ENCODE data around the gene ARMC9.

DNA sequence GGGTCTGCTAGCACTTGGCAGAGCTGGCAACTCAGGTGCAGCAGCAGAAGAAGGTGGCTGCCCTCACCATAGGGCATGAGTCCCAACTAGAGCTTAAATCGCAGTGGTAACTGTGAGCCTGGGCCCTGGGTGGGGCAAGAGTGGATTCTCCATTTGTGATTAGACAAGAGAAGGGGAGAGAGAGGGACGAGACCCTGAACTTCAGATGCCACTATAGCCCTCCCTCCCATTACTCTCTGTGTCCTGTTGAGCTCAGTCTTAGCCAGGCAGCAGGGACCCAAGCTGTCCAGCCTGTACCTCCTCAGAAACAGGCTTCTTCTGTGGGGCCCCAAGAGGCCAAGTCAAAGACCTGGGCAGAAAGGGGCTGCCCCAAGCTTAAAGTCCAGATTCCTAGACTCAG is 127.4 kb downstream of the ARMC9 start:
- TF ChIP-seq, protein P1, sequence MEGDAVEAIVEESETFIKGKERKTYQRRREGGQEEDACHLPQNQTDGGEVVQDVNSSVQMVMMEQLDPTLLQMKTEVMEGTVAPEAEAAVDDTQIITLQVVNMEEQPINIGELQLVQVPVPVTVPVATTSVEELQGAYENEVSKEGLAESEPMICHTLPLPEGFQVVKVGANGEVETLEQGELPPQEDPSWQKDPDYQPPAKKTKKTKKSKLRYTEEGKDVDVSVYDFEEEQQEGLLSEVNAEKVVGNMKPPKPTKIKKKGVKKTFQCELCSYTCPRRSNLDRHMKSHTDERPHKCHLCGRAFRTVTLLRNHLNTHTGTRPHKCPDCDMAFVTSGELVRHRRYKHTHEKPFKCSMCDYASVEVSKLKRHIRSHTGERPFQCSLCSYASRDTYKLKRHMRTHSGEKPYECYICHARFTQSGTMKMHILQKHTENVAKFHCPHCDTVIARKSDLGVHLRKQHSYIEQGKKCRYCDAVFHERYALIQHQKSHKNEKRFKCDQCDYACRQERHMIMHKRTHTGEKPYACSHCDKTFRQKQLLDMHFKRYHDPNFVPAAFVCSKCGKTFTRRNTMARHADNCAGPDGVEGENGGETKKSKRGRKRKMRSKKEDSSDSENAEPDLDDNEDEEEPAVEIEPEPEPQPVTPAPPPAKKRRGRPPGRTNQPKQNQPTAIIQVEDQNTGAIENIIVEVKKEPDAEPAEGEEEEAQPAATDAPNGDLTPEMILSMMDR (IDR thresholded peaks at IDR 0.05), result no peak
- TF ChIP-seq POLR2AphosphoS5 (IDR thresholded peaks at IDR 0.05) (no peak), POLR2A (IDR thresholded peaks at IDR 0.05) (no peak)

Measured in upper lobe of left lung (tissue), 4 donors.